HEK293T (cell line): ENCODE measurements around the gene SFI1.
"Not testable (repeated sequence)": the region's sequence is repeated elsewhere in the genome, so short reads cannot be mapped to it uniquely, and the experiment has no call there.

ENCODE experiments used
- CTCF ChIA-PET: fragments of 350-600 bp; formaldehyde crosslinking; extraction: SDS; loops from one replicate; lab custom pipeline; 2021; ENCODE audit warnings: antibody characterized with exemption, inconsistent platforms; lab: Yijun Ruan, JAX
- POLR2A ChIA-PET: fragments of 350-600 bp; formaldehyde crosslinking; extraction: SDS; loops from one replicate; lab custom pipeline; 2020; ENCODE audit warnings: antibody characterized with exemption, inconsistent platforms; lab: Yijun Ruan, JAX
- DNase-seq: peaks from one replicate; pipeline ENCODE4 v3.0.0; 2012; ENCODE audit warnings: mixed read lengths; ENCODE audit errors: extremely low spot score
- ARNT ChIP-seq: fragments of 450-650 bp; IDR thresholded peaks from 2 replicates; pipeline ENCODE4 v1.6.1; 2017; ENCODE audit warnings: mild to moderate bottlenecking
- BHLHE40 ChIP-seq: fragments of 450-650 bp; IDR thresholded peaks from 2 replicates; pipeline ENCODE4 v1.6.1; 2016; ENCODE audit warnings: mild to moderate bottlenecking, moderate library complexity, borderline replicate concordance
- CTBP1 ChIP-seq: fragments of 450-650 bp; IDR thresholded peaks from 2 replicates; pipeline ENCODE4 v1.6.1; 2016; ENCODE audit warnings: borderline replicate concordance
- ELF4 ChIP-seq: fragments of 450-650 bp; IDR thresholded peaks from 2 replicates; pipeline ENCODE4 v1.6.1; 2017; ENCODE audit warnings: antibody characterized with exemption
- FOXA1 ChIP-seq: fragments of 450-650 bp; IDR thresholded peaks from 2 replicates; pipeline ENCODE4 v1.6.1; 2016; ENCODE audit warnings: mild to moderate bottlenecking
- FOXK2 ChIP-seq: fragments of 450-650 bp; IDR thresholded peaks from 2 replicates; pipeline ENCODE4 v1.6.1; 2016; ENCODE audit warnings: mild to moderate bottlenecking
- FOXM1 ChIP-seq: fragments of 450-650 bp; IDR thresholded peaks from 2 replicates; pipeline ENCODE4 v1.6.1; 2017; ENCODE audit warnings: mild to moderate bottlenecking, borderline replicate concordance
- HDGF ChIP-seq: fragments of 450-650 bp; IDR thresholded peaks from 2 replicates; pipeline ENCODE4 v1.6.1; 2017; ENCODE audit warnings: antibody characterized with exemption, borderline replicate concordance
- L3MBTL2 ChIP-seq: fragments of 450-650 bp; conservative IDR thresholded peaks from 2 replicates; pipeline ENCODE4 v1.6.1; 2016; ENCODE audit warnings: mild to moderate bottlenecking
- LEF1 ChIP-seq: fragments of 450-650 bp; IDR thresholded peaks from 2 replicates; pipeline ENCODE4 v1.6.1; 2017; ENCODE audit warnings: mild to moderate bottlenecking, borderline replicate concordance
- NFRKB ChIP-seq: fragments of 450-650 bp; IDR thresholded peaks from 2 replicates; pipeline ENCODE4 v1.6.1; 2016; ENCODE audit warnings: mild to moderate bottlenecking, moderate library complexity
- SP1 ChIP-seq: fragments of 450-650 bp; IDR thresholded peaks from 2 replicates; pipeline ENCODE4 v1.6.1; 2017
- SUZ12 ChIP-seq: fragments of 450-650 bp; IDR thresholded peaks from 2 replicates; pipeline ENCODE4 v1.6.1; 2016; ENCODE audit warnings: mild to moderate bottlenecking
- TARDBP ChIP-seq: fragments of 450-650 bp; IDR thresholded peaks from 2 replicates; pipeline ENCODE4 v1.6.1; 2016
- ZNF384 ChIP-seq: fragments of 450-650 bp; IDR thresholded peaks from 2 replicates; pipeline ENCODE4 v1.6.1; 2016
- TF ChIP-seq, protein P1 (sequence below): fragments of 450-650 bp; IDR thresholded peaks from 2 replicates; pipeline ENCODE4 v1.6.1; 2016

Gene SFI1

DNA sequence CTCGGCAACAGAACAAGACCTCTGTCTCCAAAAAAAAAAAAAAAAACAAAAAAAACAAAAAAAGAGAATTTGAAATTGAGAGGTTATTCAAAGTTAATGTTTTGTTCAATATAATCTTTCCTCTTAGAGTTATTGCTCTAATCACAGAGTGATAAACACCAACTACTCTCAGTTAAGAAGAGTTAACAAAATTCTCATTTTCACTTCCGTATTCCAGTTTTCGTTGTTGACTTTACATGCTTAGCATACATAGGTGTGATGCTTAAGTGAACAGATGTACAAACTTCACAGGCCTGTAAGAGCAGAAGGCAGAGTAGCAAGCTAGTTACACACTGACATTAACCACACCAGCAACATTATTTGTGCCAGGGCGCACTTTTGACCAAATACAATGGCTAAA lies 19.0 kb upstream of the SFI1 start:
- no peak for DNase-seq
- ChIA-PET CTCF (interaction anchor here (0.6 kb wide), 1 partner anchor 843 kb away, joined by 3 read pairs; no protein-coding TSS in a partner anchor), POLR2A (no interaction called here)
- TF ChIP-seq LEF1 (no peak), SUZ12 (no peak), FOXK2 (no peak), FOXA1 (no peak), HDGF (no peak), FOXM1 (no peak), CTBP1 (no peak), ZNF384 (no peak)

DNA sequence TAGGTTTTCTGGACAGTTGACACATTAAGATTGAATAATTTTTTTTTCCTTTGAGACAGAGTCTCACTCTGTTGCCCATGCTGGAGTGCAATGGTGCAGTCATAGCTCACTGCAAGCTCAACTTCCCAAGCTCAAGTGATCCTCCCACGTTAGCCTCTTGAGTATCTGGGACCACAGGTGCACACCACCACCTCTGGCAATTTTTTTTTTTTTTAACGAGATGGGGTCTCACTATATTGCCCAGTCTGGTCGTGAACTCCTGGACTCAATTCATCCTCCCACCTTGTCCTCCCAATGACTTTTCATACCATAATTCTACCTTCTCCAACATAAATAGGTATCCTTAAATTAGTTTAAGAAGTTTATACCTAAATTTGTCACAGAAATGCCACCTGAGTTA lies 15.2 kb upstream of the SFI1 start:
- POLR2A ChIA-PET, result no interaction called here
- DNase-seq, result no peak
- TF ChIP-seq TARDBP (no peak), FOXK2 (no peak), CTBP1 (no peak), BHLHE40 (no peak), SP1 (no peak), FOXA1 (no peak), LEF1 (no peak), ELF4 (no peak), SUZ12 (no peak), HDGF (no peak), ZNF384 (no peak), NFRKB (no peak), FOXM1 (no peak), ARNT (no peak), L3MBTL2 (no peak)
- TF ChIP-seq, protein P1, sequence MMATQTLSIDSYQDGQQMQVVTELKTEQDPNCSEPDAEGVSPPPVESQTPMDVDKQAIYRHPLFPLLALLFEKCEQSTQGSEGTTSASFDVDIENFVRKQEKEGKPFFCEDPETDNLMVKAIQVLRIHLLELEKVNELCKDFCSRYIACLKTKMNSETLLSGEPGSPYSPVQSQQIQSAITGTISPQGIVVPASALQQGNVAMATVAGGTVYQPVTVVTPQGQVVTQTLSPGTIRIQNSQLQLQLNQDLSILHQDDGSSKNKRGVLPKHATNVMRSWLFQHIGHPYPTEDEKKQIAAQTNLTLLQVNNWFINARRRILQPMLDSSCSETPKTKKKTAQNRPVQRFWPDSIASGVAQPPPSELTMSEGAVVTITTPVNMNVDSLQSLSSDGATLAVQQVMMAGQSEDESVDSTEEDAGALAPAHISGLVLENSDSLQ, result no peak
- CTCF ChIA-PET, result no interaction called here

DNA sequence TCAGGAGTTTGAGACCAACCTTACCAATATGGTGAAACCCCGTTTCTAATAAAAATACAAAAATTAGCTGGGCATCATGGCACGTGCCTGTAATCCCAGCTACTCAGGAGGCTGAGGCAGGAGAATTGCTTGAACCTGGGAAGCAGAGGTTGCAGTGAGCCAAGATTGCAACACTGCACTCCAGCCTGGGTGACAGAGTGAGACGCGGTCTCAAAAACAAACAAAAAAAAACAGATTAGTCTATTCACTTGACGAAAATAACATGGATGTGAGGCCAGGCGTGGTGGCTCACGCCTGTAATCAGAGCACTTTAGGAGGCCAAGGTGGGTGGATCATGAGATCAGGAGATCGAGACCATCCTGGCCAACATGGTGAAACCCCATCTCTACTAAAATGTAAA lies 13.9 kb upstream of the SFI1 start:
- DNase-seq, POLR2A ChIA-PET: not testable (repeated sequence)
- CTCF ChIA-PET, result interaction anchor here (0.6 kb wide), 1 partner anchor 8 kb away, joined by 4 read pairs; no protein-coding TSS in a partner anchor

DNA sequence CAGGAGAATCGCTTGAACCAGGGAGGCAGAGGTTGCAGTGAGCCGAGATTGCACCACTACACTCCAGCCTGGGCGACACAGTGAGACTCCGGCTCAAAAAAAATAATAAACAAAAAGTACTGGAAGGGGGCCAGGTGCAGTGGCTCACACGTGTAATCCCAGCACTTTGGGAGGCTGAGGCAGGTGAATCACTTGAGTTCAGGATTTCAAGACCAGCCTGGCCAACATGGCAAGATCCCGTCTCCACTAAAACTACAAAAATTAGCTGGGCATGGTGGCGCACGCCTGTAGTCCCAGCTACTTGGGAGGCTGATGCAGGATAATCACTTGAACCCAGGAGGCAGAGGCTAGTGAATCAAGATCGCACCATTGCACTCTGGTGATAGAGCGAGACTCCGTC lies 10.0 kb upstream of the SFI1 start:
- DNase-seq, CTCF ChIA-PET, POLR2A ChIA-PET: not testable (repeated sequence)

DNA sequence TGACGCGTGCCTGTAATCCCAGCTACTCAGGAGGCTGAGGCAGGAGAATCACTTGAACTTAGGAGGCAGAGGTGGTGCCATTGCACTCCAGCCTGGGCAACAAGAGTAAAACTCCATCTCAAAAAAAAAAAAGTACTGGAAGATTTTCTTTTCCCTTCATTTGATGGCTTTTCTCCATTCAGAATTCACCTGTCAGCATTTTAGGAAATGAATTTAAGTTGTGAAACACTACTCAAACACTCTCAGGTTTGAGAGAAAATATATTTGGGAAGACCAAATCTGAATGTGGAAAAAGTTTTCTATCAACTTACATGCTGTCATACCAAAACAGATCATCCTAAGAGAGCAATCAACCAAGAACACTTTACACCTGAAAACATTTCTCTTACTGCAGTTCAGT lies 9.4 kb upstream of the SFI1 start:
- POLR2A ChIA-PET, result no interaction called here
- TF ChIP-seq BHLHE40, result no peak
- no peak for TF ChIP-seq NFRKB
- TF ChIP-seq, protein P1, result no peak
- TF ChIP-seq SUZ12, result no peak
- TF ChIP-seq ZNF384, result no peak
- no peak; the same call in 1 of the 2 replicates for TF ChIP-seq ELF4
- TF ChIP-seq FOXA1, result no peak
- no peak for TF ChIP-seq TARDBP
- no peak for TF ChIP-seq FOXM1
- no peak for TF ChIP-seq LEF1
- no peak for DNase-seq
- CTCF ChIA-PET, result no interaction called here

DNA sequence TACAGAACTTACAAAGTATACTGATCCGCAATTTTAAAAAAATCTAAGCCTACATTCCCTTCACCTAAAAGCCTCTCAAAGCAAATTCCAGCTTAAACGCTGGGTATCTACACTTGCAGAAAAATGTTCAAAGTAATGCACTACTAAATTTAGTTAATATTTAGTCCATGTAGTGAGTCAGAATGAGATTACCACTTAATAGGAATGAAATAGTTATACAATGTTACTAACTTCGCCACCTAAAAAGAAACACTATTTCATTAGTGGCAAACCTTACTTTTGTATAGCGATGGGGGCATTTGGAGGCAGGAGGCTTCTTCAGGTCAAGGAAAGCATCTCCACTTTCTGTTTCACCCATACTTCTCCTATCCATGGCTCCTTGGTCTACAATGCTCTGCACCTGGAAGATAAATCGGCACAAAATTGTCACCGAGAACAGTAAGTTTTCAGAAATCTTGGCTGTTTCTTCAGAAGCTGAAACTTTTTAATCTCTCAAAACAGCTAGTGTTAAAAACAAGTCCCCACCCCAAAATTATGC lies 7.9 kb upstream of the SFI1 start:
- POLR2A ChIA-PET, result interaction anchor here (0.8 kb wide), 1 partner anchor 56 kb away, joined by 3 read pairs; no protein-coding TSS in a partner anchor
- CTCF ChIA-PET, result no interaction called here
- no peak for DNase-seq
- TF ChIP-seq ZNF384 (no peak), FOXA1 (no peak), TARDBP (no peak), BHLHE40 (no peak), NFRKB (no peak)
- TF ChIP-seq, protein P1, result no peak

DNA sequence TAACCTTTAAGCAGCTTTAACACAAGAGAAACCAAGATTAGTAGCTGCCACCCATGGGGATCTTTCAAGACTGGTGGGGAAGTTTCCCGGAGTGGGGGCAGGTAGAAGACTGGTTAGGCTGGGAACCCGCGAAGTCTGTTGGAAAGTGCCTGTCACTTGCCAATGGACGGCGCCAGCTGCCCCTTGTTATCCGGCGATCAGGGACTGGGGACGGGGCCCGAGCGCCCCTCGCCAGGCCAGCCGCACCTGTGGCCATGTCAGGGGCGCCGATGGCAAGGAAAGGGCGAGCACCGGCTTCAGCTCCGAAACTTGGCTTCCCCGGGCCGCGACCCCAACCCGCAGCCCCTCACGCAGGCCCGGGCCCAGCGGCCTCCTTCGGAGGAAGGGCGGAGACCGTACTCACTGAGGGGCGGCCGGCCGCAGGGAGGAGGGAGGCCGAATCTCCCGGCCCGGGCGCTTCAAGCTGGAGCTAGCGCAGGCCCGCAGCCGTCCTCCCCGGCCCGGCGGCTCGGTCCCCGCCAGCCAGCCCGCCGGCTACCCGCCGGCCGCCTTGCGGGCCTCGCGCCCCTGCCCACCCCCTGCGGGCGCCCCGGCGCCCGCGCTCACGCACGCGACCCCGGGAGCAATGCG lies 7.2 kb upstream of the SFI1 start:
- TF ChIP-seq SUZ12 (no peak), ARNT (no peak), L3MBTL2 (no peak), NFRKB (no peak)
- TF ChIP-seq, protein P1, result no peak; the same call in 1 of the 2 replicates
- ChIA-PET POLR2A (interaction anchor here (0.8 kb wide), 2 partner anchors 55 to 142 kb away, joined by 3 to 4 read pairs; no protein-coding TSS in a partner anchor), CTCF (no interaction called here)
- DNase-seq, result peak; percentile 71
